ENCODE measurements around the gene TADA1. TPM values are rescaled to one million over a fixed set of nuclear protein-coding genes. Genes with fewer than 3 reads are reported as not detected.

Gene TADA1
- total and polyA plus RNA-seq, 4 donors = 21.3 to 30.0 (median 28.1) TPM

DNA sequence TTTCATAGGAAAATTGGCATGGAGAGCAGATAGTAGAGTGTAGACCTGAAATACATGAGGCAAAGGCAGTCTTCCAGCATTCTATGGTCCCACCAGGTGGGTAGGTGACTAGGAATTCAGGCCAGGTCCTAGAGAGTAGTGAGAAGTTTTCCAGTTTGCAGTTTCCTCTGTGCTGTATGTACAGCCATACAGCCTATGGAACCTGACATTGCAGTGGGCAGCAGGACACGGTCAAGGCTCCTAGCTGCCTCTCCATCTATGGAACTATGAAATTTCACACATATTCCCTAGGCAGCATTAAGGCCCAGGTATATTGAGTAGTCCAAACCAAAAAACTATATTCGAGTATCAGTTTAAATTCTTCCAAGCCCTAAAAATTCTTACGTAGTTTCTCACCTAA, 20.5 kb downstream of the TADA1 start:
- Histone ChIP-seq H3K27ac (ENCODE audit: low read depth, low read length) (no peak overlapping the region), H3K4me1 (ENCODE audit: control insufficient read depth, insufficient read depth, low read length) (peaks cover 10% of the 10 kb centered on the region), H3K27me3 (ENCODE audit: control insufficient read depth, insufficient read depth, low read length) (no peaks in the 10 kb centered on the region), H3K4me3 (ENCODE audit: low read depth, low read length) (no peak overlapping the region), H3K9me3 (ENCODE audit: control insufficient read depth, insufficient read depth, low read length) (no peaks in the 10 kb centered on the region), H3K36me3 (ENCODE audit: control insufficient read depth, insufficient read depth, low read length) (peaks cover 19% of the 10 kb centered on the region)
- WGBS (ENCODE audit: insufficient coverage) = 82% methylated on average over 1 of the region's 3 CpGs
- DNase-seq (ENCODE audit: low read depth in 4 of 6, low spot score in 6 of 6) = no peak

DNA sequence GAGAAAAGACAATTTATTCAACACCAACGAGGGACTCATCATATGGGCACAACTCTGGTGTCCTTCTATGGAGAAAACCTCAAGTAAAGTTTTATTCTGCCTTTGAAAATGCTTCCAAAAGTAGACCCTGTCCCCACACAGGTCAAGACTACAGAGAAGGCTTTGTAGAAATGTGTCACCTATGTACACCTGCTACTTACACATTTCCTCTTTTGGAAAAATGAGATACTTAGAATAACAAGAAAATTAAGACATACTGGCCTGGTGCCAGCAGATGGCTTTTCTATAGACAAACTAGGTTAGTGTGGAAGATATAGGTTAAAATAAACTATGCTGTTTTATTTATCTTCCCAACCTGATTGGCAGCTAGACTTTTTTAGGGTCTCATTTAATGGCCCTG, 23.1 kb downstream of the TADA1 start:
- Histone ChIP-seq H3K4me3 (ENCODE audit: low read depth, low read length) (no peak overlapping the region), H3K36me3 (ENCODE audit: control insufficient read depth, insufficient read depth, low read length) (peaks cover 34% of the 10 kb centered on the region), H3K27me3 (ENCODE audit: control insufficient read depth, insufficient read depth, low read length) (no peaks in the 10 kb centered on the region), H3K9me3 (ENCODE audit: control insufficient read depth, insufficient read depth, low read length) (no peaks in the 10 kb centered on the region), H3K27ac (ENCODE audit: low read depth, low read length) (no peak overlapping the region), H3K4me1 (ENCODE audit: control insufficient read depth, insufficient read depth, low read length) (peaks cover under 1% of the 10 kb centered on the region)
- no CpG with 5 or more reads among the region's 1 CpG for WGBS (ENCODE audit: insufficient coverage)
- no peak for DNase-seq (ENCODE audit: low read depth in 4 of 6, low spot score in 6 of 6)

DNA sequence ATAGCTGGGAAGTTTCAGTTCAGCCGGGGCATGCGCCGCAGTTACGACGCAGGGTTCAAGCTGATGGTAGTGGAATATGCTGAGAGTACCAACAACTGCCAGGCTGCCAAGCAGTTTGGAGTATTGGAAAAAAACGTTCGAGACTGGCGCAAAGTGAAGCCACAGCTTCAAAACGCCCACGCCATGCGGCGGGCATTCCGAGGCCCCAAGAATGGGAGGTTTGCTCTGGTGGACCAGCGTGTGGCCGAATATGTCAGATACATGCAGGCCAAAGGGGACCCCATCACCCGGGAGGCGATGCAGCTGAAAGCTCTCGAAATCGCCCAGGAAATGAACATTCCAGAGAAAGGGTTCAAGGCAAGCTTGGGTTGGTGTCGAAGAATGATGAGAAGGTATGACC, 26.9 kb downstream of the TADA1 start:
- no peak for DNase-seq (ENCODE audit: low read depth in 4 of 6, low spot score in 6 of 6)
- Histone ChIP-seq H3K36me3 (ENCODE audit: control insufficient read depth, insufficient read depth, low read length) (peaks cover 64% of the 10 kb centered on the region), H3K27me3 (ENCODE audit: control insufficient read depth, insufficient read depth, low read length) (no peaks in the 10 kb centered on the region), H3K4me1 (ENCODE audit: control insufficient read depth, insufficient read depth, low read length) (peaks cover 5% of the 10 kb centered on the region), H3K9me3 (ENCODE audit: control insufficient read depth, insufficient read depth, low read length) (no peaks in the 10 kb centered on the region), H3K27ac (ENCODE audit: low read depth, low read length) (no peak overlapping the region), H3K4me3 (ENCODE audit: low read depth, low read length) (no peak overlapping the region)
- WGBS (ENCODE audit: insufficient coverage) = 97% methylated on average over 20 of the region's 20 CpGs

DNA sequence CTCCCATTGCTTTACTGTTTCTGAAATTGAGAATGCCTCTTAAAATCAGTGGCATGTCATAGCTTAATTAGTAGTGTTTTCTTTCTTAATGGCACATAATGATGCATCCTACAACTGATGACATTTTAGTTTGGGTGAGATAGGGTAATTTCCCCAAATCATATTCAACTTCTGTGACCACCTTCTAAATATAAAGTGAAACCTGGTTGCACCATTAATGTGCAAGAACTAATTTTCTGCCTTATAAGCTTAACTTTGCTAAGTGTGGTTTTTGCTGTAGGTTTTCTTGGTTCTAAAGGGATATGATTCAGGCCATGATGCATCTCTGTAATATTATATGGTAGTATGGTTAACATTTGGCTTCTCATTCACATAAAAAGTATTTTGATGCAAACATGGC, 27.9 kb downstream of the TADA1 start:
- Histone ChIP-seq H3K9me3 (ENCODE audit: control insufficient read depth, insufficient read depth, low read length) (no peaks in the 10 kb centered on the region), H3K4me3 (ENCODE audit: low read depth, low read length) (no peak overlapping the region), H3K4me1 (ENCODE audit: control insufficient read depth, insufficient read depth, low read length) (peaks cover 13% of the 10 kb centered on the region), H3K27ac (ENCODE audit: low read depth, low read length) (no peak overlapping the region), H3K27me3 (ENCODE audit: control insufficient read depth, insufficient read depth, low read length) (no peaks in the 10 kb centered on the region), H3K36me3 (ENCODE audit: control insufficient read depth, insufficient read depth, low read length) (peaks cover 71% of the 10 kb centered on the region)
- DNase-seq (ENCODE audit: low read depth in 4 of 6, low spot score in 6 of 6) = no peak

DNA sequence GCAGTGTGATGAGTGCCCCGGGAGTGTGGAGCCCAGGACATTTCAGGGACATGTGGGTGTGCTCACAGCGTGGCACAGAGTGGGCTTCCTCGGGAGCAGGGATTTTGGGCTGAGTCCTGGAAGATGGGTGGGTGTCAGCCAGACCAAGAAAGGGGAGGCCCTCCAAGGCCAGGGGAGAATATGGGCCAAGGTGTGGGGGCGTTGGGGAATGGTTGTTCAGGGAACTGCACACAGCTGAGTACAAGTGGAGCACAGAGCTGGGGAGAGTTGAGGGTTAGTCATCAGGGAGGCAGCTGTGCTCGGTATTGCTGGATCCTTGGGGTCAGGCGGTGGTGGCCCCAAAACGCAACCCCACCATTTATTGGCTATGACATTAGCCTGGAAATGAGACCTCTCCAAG, 31.3 kb downstream of the TADA1 start:
- Histone ChIP-seq H3K4me1 (ENCODE audit: control insufficient read depth, insufficient read depth, low read length) (peaks cover 28% of the 10 kb centered on the region), H3K4me3 (ENCODE audit: low read depth, low read length) (no peak overlapping the region), H3K27ac (ENCODE audit: low read depth, low read length) (no peak overlapping the region), H3K36me3 (ENCODE audit: control insufficient read depth, insufficient read depth, low read length) (peaks cover 69% of the 10 kb centered on the region), H3K9me3 (ENCODE audit: control insufficient read depth, insufficient read depth, low read length) (no peaks in the 10 kb centered on the region), H3K27me3 (ENCODE audit: control insufficient read depth, insufficient read depth, low read length) (no peaks in the 10 kb centered on the region)
- DNase-seq (ENCODE audit: low read depth in 4 of 6, low spot score in 6 of 6) = no peak
- WGBS (ENCODE audit: insufficient coverage) = 91% methylated on average over 4 of the region's 7 CpGs

DNA sequence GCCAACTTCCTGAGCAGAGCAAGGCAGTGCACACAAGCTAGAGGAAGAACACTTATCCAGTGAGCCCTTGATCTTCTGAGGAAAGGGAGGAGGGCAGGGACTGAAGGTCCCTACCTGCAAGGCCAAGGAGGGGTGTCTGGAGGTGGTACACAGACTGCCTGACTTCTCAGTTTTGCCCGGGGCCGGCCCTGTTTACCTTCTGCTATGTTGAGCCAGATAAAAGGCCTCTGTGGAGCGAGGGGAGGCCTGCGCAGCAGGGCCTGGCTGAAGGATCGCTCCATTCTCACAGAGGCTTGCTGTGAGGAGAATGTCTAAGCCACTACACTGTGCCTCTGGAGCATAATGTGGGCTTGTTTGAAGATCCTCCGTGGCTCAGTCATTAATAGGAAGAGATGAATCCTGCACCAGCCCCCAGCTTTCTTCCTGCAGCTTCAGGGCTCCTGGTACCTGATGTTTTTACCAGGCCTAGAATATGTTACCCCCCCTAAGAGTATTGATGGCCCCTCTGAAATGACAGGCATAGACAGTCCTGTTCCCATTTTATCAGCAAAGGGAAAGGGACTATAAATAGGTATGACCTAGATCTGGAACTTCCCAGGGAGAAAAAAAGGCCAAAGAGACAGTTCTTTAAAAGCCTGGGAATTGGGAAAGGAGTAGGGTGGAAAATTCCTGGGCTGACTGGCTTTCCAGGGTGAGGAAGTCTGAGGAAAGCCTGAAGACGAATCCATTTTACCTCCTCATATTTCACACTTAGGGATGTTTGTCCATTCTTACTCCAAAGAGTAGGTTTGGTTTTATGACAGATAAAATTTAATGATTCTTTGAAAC, 32.1 kb downstream of the TADA1 start:
- Histone ChIP-seq H3K4me1 (ENCODE audit: control insufficient read depth, insufficient read depth, low read length) (peaks cover 28% of the 10 kb centered on the region), H3K4me3 (ENCODE audit: low read depth, low read length) (no peak overlapping the region), H3K27me3 (ENCODE audit: control insufficient read depth, insufficient read depth, low read length) (no peaks in the 10 kb centered on the region), H3K36me3 (ENCODE audit: control insufficient read depth, insufficient read depth, low read length) (peaks cover 61% of the 10 kb centered on the region), H3K27ac (ENCODE audit: low read depth, low read length) (peak overlapping the region; percentile 50), H3K9me3 (ENCODE audit: control insufficient read depth, insufficient read depth, low read length) (no peaks in the 10 kb centered on the region)
- peak in 2 of 6 donors; percentile 34 to 46 for DNase-seq (ENCODE audit: low read depth in 4 of 6, low spot score in 6 of 6)
- 59% methylated on average over 6 of the region's 7 CpGs for WGBS (ENCODE audit: insufficient coverage)

DNA sequence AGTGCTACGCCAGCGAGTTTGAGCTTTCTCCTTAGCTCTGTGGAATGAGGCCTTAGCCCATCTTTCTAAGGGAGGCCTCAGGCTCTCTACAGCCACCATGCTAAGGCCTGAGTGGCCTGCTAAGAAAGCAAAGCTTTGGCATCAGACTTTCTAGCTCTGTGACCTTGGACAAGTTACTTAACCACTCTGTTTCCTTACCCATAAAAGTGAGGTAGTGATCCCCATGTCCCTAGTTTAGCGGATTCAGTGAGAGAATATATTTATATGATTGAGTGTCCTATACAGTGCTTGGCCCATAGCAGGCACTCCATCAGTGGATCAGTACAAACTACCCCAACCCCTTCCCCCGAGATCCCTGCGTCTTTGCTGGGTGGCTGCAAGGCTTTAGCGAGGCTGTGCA, 32.7 kb downstream of the TADA1 start:
- Histone ChIP-seq H3K36me3 (ENCODE audit: control insufficient read depth, insufficient read depth, low read length) (peaks cover 58% of the 10 kb centered on the region), H3K9me3 (ENCODE audit: control insufficient read depth, insufficient read depth, low read length) (no peaks in the 10 kb centered on the region), H3K27me3 (ENCODE audit: control insufficient read depth, insufficient read depth, low read length) (no peaks in the 10 kb centered on the region), H3K4me3 (ENCODE audit: low read depth, low read length) (no peak overlapping the region), H3K4me1 (ENCODE audit: control insufficient read depth, insufficient read depth, low read length) (peaks cover 30% of the 10 kb centered on the region), H3K27ac (ENCODE audit: low read depth, low read length) (peak overlapping the region; percentile 50)
- 100% methylated on average over 3 of the region's 6 CpGs for WGBS (ENCODE audit: insufficient coverage)
- DNase-seq (ENCODE audit: low read depth in 4 of 6, low spot score in 6 of 6) = no peak

DNA sequence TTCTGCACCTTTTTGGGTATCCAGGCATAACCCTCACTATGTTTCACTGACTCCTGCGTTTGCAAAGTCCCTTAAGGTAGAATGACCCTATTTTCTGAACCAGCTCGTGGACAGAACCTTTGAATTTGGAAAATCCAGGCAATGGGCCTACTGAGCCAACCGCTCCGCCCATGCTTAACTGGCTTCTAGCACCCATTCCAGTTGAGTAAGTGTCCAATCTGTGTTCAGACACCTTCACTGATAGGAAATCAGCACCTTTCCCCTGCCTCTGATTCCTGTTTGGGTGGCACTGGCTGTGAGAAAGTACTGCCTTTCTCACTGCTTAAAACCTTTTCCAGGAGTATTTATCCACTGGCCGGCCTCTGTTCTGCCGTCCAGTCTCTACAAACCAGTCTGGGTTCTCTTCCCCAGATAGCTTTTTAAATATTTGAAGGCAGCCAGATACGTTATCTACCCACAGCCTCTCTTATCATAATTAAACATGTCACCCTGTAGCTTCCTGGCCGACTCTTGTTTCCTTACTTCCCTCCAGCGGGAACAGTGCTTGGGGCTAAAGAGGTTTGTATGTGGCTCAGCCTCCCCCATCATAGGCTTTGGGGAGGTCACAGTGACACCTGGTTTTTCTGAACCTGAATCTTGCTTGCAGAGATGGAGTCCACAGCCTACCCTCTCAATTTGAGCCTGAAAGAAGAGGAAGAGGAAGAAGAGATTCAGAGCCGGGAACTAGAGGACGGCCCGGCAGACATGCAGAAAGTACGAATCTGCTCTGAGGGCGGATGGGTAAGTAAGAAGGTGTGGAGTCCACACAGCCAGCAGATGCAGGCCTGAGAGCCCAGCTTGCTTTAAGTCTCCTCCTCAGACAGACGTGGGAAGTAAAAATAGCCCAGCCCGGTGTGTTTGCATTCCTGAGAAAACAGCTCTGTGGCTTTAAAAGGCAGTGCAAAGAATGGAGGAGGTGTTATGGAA, 35.5 kb downstream of the TADA1 start:
- 62% methylated on average over 12 of the region's 16 CpGs for WGBS (ENCODE audit: insufficient coverage)
- DNase-seq (ENCODE audit: low read depth in 4 of 6, low spot score in 6 of 6) = peak in 1 of 6 donors; percentile 8

DNA sequence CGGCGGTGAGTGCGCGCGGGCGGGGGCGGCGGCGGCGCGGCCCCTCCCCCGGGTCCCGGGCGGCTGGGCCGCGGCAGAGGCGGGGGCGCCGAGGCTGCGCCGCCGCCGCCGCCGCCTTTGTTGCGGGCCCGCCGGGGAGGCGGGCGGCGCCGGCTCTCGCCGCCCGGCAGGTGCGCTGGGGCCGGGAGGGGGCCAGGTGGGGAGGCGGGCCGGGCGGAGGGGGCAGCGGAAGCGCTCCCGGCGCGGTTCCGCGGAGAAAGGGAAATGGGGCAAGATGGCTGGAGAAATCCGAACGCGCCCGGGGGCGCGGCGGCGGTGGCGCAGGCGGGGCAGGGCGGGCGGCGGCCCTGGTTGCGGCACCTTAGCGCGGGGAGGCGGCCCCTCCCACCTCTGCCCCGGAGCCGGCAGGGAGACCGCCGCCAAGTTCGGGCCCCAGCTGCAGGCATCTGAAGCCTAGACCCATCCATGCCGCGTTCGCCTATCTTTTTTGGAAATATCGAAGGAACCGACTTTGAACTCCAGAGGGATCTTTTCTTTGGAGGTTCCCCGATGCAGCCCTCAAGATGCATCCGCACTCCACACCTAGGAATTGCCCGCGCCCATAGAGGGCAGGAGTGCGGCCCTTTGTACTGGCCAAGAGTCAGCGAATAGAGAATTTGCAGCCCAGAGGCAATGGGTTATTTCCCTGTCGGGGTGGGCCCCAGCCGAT, 36.3 kb downstream of the TADA1 start:
- Histone ChIP-seq H3K9me3 (ENCODE audit: control insufficient read depth, insufficient read depth, low read length) (no peaks in the 10 kb centered on the region), H3K27ac (ENCODE audit: low read depth, low read length) (no peak overlapping the region), H3K4me1 (ENCODE audit: control insufficient read depth, insufficient read depth, low read length) (peaks cover 31% of the 10 kb centered on the region), H3K27me3 (ENCODE audit: control insufficient read depth, insufficient read depth, low read length) (no peaks in the 10 kb centered on the region), H3K4me3 (ENCODE audit: low read depth, low read length) (peak overlapping the region; percentile 73), H3K36me3 (ENCODE audit: control insufficient read depth, insufficient read depth, low read length) (peaks cover 30% of the 10 kb centered on the region)
- peak in 2 of 6 donors; percentile 60 to 67 for DNase-seq (ENCODE audit: low read depth in 4 of 6, low spot score in 6 of 6)
- WGBS (ENCODE audit: insufficient coverage) = under 1% methylated on average over 81 of the region's 82 CpGs

More for the DNA sequence above, 35.5 kb downstream of the TADA1 start:
- Histone ChIP-seq H3K27me3 (ENCODE audit: control insufficient read depth, insufficient read depth, low read length) (no peaks in the 10 kb centered on the region), H3K4me1 (ENCODE audit: control insufficient read depth, insufficient read depth, low read length) (peaks cover 33% of the 10 kb centered on the region), H3K4me3 (ENCODE audit: low read depth, low read length) (peak overlapping the region; percentile 63), H3K9me3 (ENCODE audit: control insufficient read depth, insufficient read depth, low read length) (no peaks in the 10 kb centered on the region), H3K36me3 (ENCODE audit: control insufficient read depth, insufficient read depth, low read length) (peaks cover 38% of the 10 kb centered on the region), H3K27ac (ENCODE audit: low read depth, low read length) (no peak overlapping the region)
